Mesodermal cell (in vitro differentiated cells): ENCODE results near the gene PEX11B.

Experiments used
- H3K27ac ChIP-seq: 2 replicates; pipeline ENCODE4 v1.7.0; 2013; ENCODE audit warnings: mild to moderate bottlenecking, low read depth, low read length, moderate library complexity; ENCODE audit not compliant: severe bottlenecking
- H3K36me3 ChIP-seq: 2 replicates; pipeline ENCODE4 v1.7.1; 2013; ENCODE audit warnings: mild to moderate bottlenecking, low read length, moderate library complexity; ENCODE audit not compliant: control insufficient read depth, insufficient read depth
- H3K4me1 ChIP-seq: one replicate; pipeline ENCODE4 v1.7.1; 2013; ENCODE audit warnings: mild to moderate bottlenecking, low read length; ENCODE audit not compliant: insufficient read depth, control insufficient read depth, poor library complexity, severe bottlenecking
- H3K4me3 ChIP-seq: 2 replicates; pipeline ENCODE4 v1.7.0; 2013; ENCODE audit warnings: low read length, control low read depth, mild to moderate bottlenecking; ENCODE audit not compliant: insufficient read depth, poor library complexity, severe bottlenecking; ENCODE audit errors: extremely low read depth
- H3K9me3 ChIP-seq: 2 replicates; pipeline ENCODE4 v1.7.1; 2013; ENCODE audit warnings: mild to moderate bottlenecking, low read length, moderate library complexity; ENCODE audit not compliant: control insufficient read depth
- WGBS, 2 experiments: methylation state at CpG; one replicate each; pipeline ENCODE4 v1.1.5; 2013; ENCODE audit warnings: missing lambda C conversion rate in 2 of 2; ENCODE audit not compliant: insufficient coverage in 2 of 2; 5-methylcytosine and 5-hydroxymethylcytosine counted together

The PEX11B gene

GRCh38 chr1:145906954-145907753 is 11.4 kb downstream of the PEX11B start:
- Histone ChIP-seq H3K4me3 (no peak overlapping the region), H3K9me3 (no peaks in the 10 kb centered on the region), H3K27ac (no peak overlapping the region), H3K4me1 (peaks cover 8% of the 10 kb centered on the region), H3K36me3 (peaks cover 16% of the 10 kb centered on the region)
- 92 to 97% methylated on average over 2 to 5 of the region's 10 CpGs for WGBS, 2 experiments

DNA sequence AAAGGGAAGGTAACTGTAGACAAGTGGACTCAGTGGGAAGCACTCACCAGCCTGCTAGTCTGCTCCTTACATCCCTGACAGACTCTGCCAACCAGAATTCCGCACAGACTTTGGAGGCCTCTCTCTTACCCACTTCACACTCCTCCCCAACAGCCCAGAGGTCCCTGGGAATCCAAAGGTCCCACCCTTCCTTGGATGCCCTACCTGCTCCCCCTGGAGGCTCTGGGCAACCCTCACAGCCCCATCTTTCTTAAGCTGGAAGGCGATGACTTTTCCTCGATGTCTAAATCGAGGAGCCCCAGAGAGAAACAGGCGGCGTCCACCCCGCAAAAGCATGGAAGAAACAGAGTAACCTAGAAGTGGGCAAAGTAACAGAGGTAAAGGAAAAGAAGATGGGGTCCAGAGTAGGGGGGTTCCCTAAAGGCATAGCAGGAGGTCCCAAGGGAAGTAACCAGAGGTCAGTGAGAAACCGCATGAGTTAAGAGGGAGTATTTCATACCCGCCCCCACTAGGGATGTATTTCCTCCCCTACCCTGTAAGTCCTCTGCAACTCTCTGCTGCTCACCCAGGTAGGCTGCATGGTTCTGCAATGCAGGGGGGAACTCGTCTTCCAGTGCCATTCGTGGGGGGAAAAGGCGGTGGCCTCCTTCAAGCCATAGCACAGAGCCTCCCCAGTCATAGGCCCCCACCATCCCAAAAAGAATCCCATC is 17.1 kb downstream of the PEX11B start:
- Histone ChIP-seq H3K36me3 (no peaks in the 10 kb centered on the region), H3K27ac (no peak overlapping the region), H3K9me3 (no peaks in the 10 kb centered on the region), H3K4me3 (no peak overlapping the region), H3K4me1 (no peaks in the 10 kb centered on the region)
- WGBS, 2 experiments, result 93% methylated on average over 4 to 8 of the region's 12 CpGs

DNA sequence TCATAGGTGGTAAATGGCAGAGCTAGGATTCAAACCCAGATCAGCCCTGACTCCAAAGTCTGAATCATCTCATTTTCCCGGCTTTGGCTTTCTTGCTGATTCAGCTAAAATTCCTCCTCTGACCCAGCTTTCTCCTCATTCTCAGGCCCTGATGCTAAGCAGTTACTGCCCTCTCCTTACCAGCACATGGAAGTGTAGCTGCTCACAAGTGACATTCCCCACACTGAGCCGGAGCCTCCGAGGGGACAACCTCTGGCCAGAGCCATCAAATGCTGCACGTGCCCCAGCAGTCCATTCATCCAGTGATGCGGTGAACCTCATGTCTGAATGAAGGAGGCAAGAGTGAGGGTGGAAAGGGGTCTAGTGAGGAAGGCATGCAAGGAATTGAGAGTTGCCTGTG is 19.8 kb downstream of the PEX11B start:
- Histone ChIP-seq H3K4me1 (no peaks in the 10 kb centered on the region), H3K9me3 (no peaks in the 10 kb centered on the region), H3K4me3 (no peak overlapping the region), H3K36me3 (no peaks in the 10 kb centered on the region), H3K27ac (no peak overlapping the region)
- WGBS, 2 experiments, result 86 to 90% methylated on average over 4 to 5 of the region's 5 CpGs

GRCh38 chr1:145897969-145898368 is 20.5 kb downstream of the PEX11B start:
- no peaks in the 10 kb centered on the region for H3K36me3 ChIP-seq
- no peak overlapping the region for H3K4me3 ChIP-seq
- peaks cover 3% of the 10 kb centered on the region for H3K4me1 ChIP-seq
- H3K9me3 ChIP-seq, result no peaks in the 10 kb centered on the region
- no peak overlapping the region for H3K27ac ChIP-seq
- 67 to 90% methylated on average over 1 of the region's 1 CpG for WGBS, 2 experiments

- Histone ChIP-seq H3K36me3 (no peaks in the 10 kb centered on the region), H3K9me3 (no peaks in the 10 kb centered on the region), H3K4me3 (no peak overlapping the region), H3K27ac (no peak overlapping the region), H3K4me1 (peaks cover 24% of the 10 kb centered on the region)
- WGBS, 2 experiments, result 100% methylated on average over 1 of the region's 1 CpG; no CpG with 5 or more reads in 1 of the 2 experiments
Observed at GRCh38 chr1:145895471-145895870, 23.0 kb downstream of the PEX11B start.

GRCh38 chr1:145893306-145894055 is 25.0 kb downstream of the PEX11B start:
- no peak overlapping the region for H3K27ac ChIP-seq
- H3K36me3 ChIP-seq, result no peaks in the 10 kb centered on the region
- no peak overlapping the region for H3K4me3 ChIP-seq
- H3K9me3 ChIP-seq, result no peaks in the 10 kb centered on the region
- 89 to 90% methylated on average over 2 to 3 of the region's 7 CpGs for WGBS, 2 experiments
- H3K4me1 ChIP-seq, result peaks cover 25% of the 10 kb centered on the region

DNA sequence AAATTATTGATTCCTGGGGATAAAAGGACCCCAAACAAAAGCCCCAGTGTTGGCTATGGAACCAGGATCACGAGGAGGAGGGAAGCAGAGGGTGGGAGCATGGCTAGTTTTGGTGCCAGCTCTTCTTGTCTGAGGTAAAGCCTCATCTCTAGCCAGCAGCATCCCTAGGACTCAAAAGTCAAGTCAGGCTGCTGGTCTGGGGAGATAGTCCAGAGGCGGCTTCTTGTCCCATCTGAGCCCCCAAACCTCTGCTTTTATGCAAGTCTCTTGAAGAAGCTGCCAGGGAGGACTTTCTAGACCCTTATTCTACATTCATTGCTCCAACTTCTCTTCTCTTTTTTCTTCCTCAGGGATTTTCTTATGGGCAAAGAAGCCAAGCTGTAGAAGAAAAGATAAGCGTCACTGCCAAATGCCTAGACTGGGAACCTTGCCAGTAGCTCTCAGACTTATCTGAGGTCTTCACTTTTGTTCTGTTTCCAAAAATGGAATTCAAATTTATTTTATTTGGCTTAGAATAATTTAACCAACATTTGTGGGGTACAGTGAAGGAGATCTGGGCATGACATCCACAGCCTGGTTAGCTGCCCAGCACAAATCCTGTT is 25.9 kb downstream of the PEX11B start:
- Histone ChIP-seq H3K36me3 (no peaks in the 10 kb centered on the region), H3K27ac (peak overlapping the region; percentile 90), H3K4me1 (peaks cover 25% of the 10 kb centered on the region), H3K4me3 (no peak overlapping the region), H3K9me3 (no peaks in the 10 kb centered on the region)
- 75 to 87% methylated on average over 1 to 2 of the region's 3 CpGs for WGBS, 2 experiments

DNA sequence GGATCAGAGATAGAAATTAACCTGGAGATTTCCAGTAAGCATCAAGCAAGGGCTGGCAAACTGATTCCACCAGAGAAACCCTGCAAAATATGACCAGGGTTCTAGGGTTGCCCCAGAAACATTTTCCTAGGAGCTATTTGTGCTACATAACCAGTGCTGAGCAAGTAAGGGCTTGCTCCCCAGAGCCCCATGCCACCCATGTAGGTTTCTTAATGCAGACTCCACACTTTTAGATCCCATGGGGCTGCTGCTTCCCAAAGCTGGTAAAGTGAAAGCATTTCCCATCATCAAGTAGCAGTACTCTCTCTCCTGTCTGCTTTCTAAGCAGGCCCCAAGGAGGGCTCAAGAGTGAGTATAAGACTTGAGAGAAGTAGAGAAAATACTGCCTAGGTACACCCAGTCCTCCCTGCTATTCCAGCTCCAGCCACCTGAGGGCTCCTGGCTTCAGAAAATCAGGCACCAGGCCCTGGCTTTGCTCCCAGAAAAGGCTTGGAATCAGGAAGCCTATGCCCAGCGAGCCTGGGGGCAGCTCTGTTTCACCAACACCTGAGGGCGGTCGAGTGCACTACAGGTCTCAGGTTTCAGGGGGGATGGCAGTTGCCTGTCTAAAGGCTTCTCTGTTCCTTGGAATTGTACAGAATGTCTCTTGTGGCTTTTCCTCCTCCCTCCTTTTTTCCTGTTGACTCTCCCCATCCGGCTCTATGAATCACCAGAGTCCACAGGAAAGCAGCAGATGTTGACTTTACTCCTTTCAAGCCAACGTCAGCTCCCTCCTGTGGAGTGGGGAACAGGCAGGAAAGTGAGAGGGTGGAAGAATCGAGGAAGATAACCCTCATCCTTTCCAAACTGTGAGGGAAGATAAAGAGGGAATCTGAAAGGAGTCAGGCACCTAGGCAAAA is 26.7 kb downstream of the PEX11B start:
- Histone ChIP-seq H3K4me3 (no peak overlapping the region), H3K27ac (peak overlapping the region; percentile 90), H3K36me3 (no peaks in the 10 kb centered on the region), H3K4me1 (peaks cover 25% of the 10 kb centered on the region), H3K9me3 (no peaks in the 10 kb centered on the region)
- 0% methylated on average over 3 to 4 of the region's 6 CpGs for WGBS, 2 experiments

DNA sequence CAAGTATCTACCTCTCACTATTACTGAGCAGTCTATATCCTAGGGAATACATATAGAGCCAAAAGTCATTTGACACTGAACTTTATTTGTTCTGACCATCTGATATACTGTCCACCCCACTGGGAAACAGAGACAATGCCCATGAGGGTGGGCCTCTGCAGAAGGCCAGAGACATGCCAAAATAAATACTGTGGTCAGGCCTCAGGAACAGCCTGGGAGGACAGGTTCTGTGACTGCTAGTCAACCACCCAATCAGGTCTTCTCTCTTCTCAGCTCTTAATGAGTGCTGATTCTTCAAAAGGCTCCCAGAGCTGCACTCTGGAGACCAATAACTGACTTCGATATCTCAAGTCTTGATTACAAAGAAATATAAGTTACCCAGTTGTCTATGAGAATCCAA is 27.4 kb downstream of the PEX11B start:
- Histone ChIP-seq H3K4me1 (peaks cover 25% of the 10 kb centered on the region), H3K9me3 (no peaks in the 10 kb centered on the region), H3K27ac (peak overlapping the region; percentile 90), H3K36me3 (no peaks in the 10 kb centered on the region), H3K4me3 (no peak overlapping the region)
- no CpG with 5 or more reads among the region's 1 CpG for WGBS, 2 experiments

DNA sequence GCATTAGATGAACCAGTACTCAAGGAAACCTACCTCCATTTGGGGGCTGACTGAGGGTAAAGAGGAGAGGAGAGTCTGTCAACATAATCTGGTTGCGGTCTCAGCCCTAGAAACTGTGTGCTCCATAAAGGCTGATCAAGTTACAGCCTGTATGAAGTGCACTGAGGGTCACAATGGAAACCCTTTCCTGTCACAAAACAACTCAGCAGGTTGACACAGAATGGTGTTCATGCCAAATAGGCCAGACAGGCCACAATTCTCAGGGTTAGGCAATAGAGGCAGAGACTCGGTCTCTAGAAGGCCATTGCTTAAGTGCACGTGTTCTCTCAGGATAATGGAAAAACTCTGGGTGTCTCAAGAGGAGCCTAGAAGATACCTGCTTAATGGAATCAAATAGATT is 28.8 kb downstream of the PEX11B start:
- no peak overlapping the region for H3K4me3 ChIP-seq
- WGBS, 2 experiments, result 89 to 98% methylated on average over 3 of the region's 3 CpGs
- H3K4me1 ChIP-seq, result peaks cover 26% of the 10 kb centered on the region
- no peak overlapping the region for H3K27ac ChIP-seq
- H3K9me3 ChIP-seq, result no peaks in the 10 kb centered on the region
- no peaks in the 10 kb centered on the region for H3K36me3 ChIP-seq
